H1 (cell line): ENCODE results near the gene RBP5. TPM values are rescaled to one million over a fixed set of nuclear protein-coding genes. Genes with fewer than 3 reads are reported as not detected.

Experiments used
- CBX5 ChIP-seq: fragments of 300-800, 300-1000 bp; sonication (generic); IDR thresholded peaks from 2 replicates; pipeline ENCODE4 v1.7.1; 2016; ENCODE audit warnings: antibody characterized with exemption, low read length, low read depth
- CEBPB ChIP-seq: IDR thresholded peaks from 2 replicates; pipeline ENCODE4 v1.6.1; 2012; ENCODE audit warnings: low read depth, low read length
- GABPA ChIP-seq: IDR thresholded peaks from 2 replicates; pipeline ENCODE4 v1.6.1; 2011; ENCODE audit warnings: mild to moderate bottlenecking, low read length, moderate library complexity, borderline replicate concordance; ENCODE audit not compliant: insufficient read depth
- MAFK ChIP-seq: IDR thresholded peaks from 2 replicates; pipeline ENCODE4 v1.6.1; 2012; ENCODE audit warnings: low read depth, mild to moderate bottlenecking, improper control_type of control experiment, low read length
- PHF8 ChIP-seq: fragments of 200-600 bp; sonication (generic); conservative IDR thresholded peaks from 2 replicates; pipeline ENCODE4 v1.7.1; 2012; ENCODE audit warnings: low read depth, mild to moderate bottlenecking, inconsistent platforms, low read length, moderate library complexity
- SP1 ChIP-seq: IDR thresholded peaks from 2 replicates; pipeline ENCODE4 v1.6.1; 2011; ENCODE audit warnings: low read depth, low read length
- SUZ12 ChIP-seq: fragments of 200-600 bp; sonication (generic); IDR thresholded peaks from 2 replicates; pipeline ENCODE4 v1.6.1; 2012; ENCODE audit warnings: mild to moderate bottlenecking, inconsistent platforms, low read length, moderate library complexity, mixed read lengths
- polyA plus RNA-seq, 7 experiments: library from polyadenylated mRNA; depleted of rRNA in 3 of 7; stranded (reverse) in 5 of 7; unstranded in 2 of 7; fragments of >200 nt in 5 of 7; fragments of 200-250 nt in 2 of 7; gene quantifications; 1 replicate in 5 of 7; 2 replicates in 1 of 7; 4 replicates in 1 of 7; pipeline versions ENCODE4 v1.2.1 to v1.2.3, GENCODE V29; 2011 to 2013; ENCODE audit warnings: missing spikeins in 2 of 7, mixed read lengths in 2 of 7
- total RNA-seq: library from RNA; stranded (reverse); fragmentation: NEBNext Ultra II Directional; extraction: Animal tissue kit (Norgen Biotek cat#: 25700); gene quantifications from 2 replicates; pipeline ENCODE4 v1.2.1, GENCODE V29; 2021
- TF ChIP-seq, protein P1 (sequence below), 3 experiments: IDR thresholded peaks; 1 replicate in 2 of 3; 2 replicates in 1 of 3; pipeline versions ENCODE4 v1.5.1 to v1.6.1; 2011; ENCODE audit warnings: low read length in 3 of 3, mild to moderate bottlenecking in 3 of 3, inconsistent platforms in 2 of 3, low read depth in 1 of 3, moderate library complexity in 1 of 3; ENCODE audit not compliant: insufficient read depth in 1 of 3; ENCODE audit errors: control extremely low read depth in 1 of 3

RBP5 gene
- total and polyA plus RNA-seq, 2 of the 8 experiments (the other 6 are each of a cell fraction or from before 2014, with no cell fraction given): 1.2 to 1.9 TPM

GRCh38 chr12:7154042-7154441, 25.4 kb upstream of the RBP5 start (continued):
- TF ChIP-seq SUZ12: no peak
- no peak for TF ChIP-seq PHF8
- TF ChIP-seq, protein P1, sequence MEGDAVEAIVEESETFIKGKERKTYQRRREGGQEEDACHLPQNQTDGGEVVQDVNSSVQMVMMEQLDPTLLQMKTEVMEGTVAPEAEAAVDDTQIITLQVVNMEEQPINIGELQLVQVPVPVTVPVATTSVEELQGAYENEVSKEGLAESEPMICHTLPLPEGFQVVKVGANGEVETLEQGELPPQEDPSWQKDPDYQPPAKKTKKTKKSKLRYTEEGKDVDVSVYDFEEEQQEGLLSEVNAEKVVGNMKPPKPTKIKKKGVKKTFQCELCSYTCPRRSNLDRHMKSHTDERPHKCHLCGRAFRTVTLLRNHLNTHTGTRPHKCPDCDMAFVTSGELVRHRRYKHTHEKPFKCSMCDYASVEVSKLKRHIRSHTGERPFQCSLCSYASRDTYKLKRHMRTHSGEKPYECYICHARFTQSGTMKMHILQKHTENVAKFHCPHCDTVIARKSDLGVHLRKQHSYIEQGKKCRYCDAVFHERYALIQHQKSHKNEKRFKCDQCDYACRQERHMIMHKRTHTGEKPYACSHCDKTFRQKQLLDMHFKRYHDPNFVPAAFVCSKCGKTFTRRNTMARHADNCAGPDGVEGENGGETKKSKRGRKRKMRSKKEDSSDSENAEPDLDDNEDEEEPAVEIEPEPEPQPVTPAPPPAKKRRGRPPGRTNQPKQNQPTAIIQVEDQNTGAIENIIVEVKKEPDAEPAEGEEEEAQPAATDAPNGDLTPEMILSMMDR (IDR thresholded peaks at IDR 0.05; ENCODE audit: control extremely low read depth in 1 of 3, insufficient read depth in 1 of 3, low read depth in 1 of 3, low read length in 3 of 3): no peak
- TF ChIP-seq CBX5: no peak
- TF ChIP-seq GABPA: no peak
- TF ChIP-seq MAFK: no peak
- TF ChIP-seq SP1: no peak
- TF ChIP-seq CEBPB: no peak
